ENCODE measurements around the gene KIRREL2.

GRCh38 chr19:35859414-35859813, 2.7 kb downstream of the KIRREL2 start:
- TF ChIP-seq CTCF (IDR thresholded peaks at IDR 0.05; ENCODE audit: low read depth, low read length, missing input control) (no peak), GABPA (IDR thresholded peaks at IDR 0.05 in 1 of 2, conservative IDR thresholded peaks at IDR 0.05 in 1 of 2) (no peak), EGR1 (IDR thresholded peaks at IDR 0.05; ENCODE audit: low read depth in 2 of 2) (no peak), FOXA1 (IDR thresholded peaks at IDR 0.05) (no peak), YY1 (IDR thresholded peaks at IDR 0.05) (no peak), JUND (IDR thresholded peaks at IDR 0.05) (no peak), SP1 (IDR thresholded peaks at IDR 0.05) (no peak)
- TF ChIP-seq, protein P1, sequence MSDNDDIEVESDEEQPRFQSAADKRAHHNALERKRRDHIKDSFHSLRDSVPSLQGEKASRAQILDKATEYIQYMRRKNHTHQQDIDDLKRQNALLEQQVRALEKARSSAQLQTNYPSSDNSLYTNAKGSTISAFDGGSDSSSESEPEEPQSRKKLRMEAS (IDR thresholded peaks at IDR 0.05) = no peak
- TF ChIP-seq, protein P2, sequence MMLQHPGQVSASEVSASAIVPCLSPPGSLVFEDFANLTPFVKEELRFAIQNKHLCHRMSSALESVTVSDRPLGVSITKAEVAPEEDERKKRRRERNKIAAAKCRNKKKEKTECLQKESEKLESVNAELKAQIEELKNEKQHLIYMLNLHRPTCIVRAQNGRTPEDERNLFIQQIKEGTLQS (IDR thresholded peaks at IDR 0.05) = no peak

Data from liver (tissue), 3 donors.